CD1c-positive myeloid dendritic cell (primary cell): ENCODE results near the gene LRRC36.
"Not testable (repeated sequence)": the region's sequence is repeated elsewhere in the genome, so short reads cannot be mapped to it uniquely, and the experiment has no call there.

Experiments used
- DNase-seq: peaks from one replicate; pipeline ENCODE4 v3.0.0-alpha.2; 2016; ENCODE audit errors: extremely low spot score

The LRRC36 gene

DNA sequence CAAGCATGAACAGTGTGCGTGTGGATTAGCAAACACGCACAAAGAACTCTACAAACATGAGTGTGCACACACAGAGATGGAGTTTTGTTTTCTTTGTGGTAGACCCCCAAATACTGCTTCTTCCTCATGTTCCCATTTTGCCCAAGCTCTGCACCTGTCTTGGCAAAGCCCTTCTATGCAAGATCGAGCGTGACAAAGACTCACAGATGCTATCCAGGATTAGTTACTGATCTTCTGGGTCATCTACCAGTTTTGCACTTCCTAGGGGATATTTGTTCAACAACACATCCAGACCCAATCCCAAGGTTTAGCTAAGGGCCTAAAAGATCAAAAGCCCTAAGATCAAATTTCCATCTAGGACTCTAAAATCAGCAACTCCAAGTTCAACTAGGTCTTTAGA is 16.0 kb downstream of the LRRC36 start:
- DNase-seq, result no peak

DNA sequence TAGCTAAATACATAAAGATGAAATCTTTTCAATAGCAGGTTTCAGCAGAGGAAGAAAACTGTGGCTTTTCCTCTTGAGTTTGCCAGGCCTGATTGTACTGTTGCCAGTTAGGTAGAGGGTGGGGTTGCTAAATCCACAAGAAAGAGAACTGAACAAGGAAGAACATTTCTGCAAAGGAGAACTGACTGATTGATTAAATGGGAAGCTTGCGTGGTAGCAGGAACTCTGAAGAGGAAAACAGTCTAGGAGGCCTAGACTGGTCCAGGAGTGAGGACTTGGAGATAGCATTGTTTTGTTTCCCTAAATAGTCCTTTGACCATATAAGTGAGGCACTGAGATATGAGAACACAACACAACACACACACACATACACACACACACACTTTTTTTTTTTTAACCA is 18.8 kb downstream of the LRRC36 start:
- DNase-seq, result peak; percentile 25

DNA sequence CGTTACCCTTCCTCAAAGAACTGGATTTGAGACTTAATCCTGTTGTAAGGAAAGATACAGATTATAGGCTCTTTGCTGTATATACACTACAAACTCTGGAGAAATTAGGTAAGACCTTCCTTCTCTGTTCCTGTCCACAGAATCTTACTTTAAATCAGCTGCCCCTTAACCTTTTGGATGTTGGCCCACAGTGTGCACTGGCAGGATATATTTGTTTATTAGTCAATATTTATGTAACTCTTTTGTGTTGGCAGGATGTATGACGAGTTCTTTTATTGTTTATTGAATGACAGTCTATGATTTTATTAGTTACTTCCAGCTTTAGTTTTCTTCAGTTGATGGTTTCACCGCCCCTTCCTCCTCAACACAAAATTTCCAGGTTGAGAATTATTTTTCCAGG is 19.7 kb downstream of the LRRC36 start:
- DNase-seq, result no peak

DNA sequence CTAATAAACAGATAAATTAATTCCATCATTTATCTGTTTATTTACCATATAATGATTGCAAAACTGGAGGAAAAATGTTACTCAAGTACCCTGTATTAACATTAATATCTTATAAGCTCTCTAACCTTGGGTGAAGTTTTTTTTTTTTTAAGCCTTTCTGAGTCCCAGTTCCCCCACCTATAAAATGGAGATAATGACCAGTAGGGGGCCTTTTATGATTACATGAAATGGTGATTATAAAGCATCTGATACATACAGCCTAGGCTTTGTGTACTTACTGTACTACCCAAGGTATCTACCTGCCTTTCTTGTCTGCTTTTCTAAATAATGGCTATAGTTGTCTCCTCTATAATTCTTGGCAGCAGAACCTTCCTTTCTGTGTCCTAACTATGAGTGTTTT is 22.6 kb downstream of the LRRC36 start:
- peak; percentile 53 for DNase-seq

DNA sequence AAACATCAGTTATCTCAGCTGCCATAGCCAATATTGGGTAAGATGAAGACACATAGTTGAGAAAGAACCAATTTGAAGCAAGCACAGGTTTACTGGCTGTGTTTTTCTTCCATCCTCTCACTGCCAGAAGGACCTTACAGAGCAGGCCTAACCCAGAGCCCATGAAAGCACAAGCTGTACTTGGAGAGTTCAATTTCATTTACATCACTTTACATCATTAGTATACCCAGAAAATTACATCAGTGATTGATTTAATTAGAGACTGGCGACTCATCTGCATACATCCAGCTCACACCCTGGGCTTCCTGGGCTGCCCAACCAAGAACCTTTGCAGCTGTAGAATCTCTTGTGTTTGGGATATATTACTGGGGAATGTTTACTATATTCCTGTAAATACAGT is 23.7 kb downstream of the LRRC36 start:
- DNase-seq, result no peak

DNA sequence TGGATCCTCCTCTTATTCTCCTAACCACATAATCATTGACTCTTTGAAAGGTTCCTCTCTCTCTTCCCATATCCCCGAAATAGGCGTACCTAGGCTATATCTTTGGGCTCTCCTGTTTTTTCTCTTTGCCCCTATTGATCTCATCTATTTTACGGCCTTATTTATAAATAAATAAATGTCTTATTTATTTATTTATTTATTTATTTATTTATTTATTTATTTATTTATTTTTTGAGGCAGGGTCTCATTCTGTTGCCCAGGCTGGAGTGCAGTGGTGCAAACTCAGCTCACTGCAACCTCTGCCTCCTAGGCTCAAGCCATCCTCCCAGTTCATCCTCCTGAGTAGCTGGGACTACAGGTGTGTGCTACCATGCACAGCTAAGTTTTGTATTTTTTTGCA is 25.8 kb downstream of the LRRC36 start:
- not testable (repeated sequence) for DNase-seq

DNA sequence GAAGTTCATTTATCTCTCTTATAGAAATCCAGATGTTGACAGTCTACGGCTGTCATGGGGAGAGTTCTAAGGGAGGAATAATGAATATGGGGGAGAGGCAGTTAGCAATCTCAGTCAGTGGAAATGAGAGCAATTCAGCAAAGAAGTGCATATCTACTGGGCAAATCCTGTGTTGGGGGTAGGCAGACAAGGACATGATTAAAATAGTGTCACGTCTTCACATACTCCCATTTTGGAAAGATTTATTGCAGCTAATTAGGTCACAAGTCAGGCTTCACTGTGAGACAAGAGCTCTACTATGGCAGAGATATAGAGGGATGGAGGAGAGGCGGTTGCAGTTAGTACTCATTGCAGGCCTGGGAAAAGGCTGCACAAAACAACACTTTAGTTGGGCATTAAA is 29.8 kb downstream of the LRRC36 start:
- DNase-seq, result no peak

DNA sequence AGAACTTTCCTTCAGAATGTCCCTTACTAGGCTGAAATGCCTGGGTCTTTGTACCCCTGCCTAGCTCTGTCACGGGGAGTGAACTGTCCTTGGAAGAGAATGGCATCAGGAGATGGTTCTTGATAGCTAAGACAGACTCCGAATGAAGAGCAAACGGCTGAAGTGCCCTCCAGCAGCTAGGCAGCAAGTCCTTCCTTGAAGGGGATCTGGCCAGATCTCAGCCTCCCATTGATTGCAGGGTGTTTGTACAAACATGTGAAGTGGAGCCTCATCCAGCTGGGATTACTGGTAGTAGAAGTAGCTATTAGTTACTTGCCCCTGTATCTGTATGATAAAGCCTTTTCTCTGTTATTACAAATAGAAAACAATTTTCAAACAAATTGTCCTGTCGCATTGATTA is 30.9 kb downstream of the LRRC36 start:
- no peak for DNase-seq

DNA sequence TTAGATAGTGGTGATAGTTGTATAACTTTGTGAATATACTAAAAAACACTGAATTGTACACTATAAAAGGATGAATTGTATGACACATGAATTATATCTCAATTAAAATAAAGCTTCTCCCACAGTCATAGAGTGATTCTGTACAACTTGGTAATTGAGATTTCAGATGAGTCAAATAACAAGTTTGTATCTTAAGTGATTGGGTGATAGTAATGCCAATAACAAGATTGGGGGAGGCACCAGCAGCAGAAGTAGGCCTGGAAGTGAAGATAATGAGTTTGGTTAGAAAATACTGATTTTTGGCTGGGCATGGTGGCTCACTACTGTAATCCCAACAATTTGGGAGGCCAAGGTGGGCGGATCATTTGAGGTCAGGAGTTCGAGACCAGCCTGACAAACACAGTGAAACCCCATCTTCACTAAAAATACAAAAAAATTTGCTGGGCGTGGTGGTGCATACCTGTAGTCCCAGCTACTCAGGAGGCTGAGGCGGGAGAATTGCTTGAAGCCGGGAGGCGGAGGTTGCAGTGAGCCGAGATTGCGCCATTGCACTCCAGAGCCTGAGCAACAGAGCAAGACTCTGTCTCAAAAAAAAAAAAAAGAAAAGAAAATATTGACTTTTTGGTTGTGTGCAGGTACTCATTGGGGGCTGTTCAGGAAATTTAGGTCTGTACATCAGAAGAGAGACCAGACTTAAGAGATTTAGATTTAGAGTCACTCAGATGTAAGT is 33.1 kb downstream of the LRRC36 start:
- not testable (repeated sequence) for DNase-seq

DNA sequence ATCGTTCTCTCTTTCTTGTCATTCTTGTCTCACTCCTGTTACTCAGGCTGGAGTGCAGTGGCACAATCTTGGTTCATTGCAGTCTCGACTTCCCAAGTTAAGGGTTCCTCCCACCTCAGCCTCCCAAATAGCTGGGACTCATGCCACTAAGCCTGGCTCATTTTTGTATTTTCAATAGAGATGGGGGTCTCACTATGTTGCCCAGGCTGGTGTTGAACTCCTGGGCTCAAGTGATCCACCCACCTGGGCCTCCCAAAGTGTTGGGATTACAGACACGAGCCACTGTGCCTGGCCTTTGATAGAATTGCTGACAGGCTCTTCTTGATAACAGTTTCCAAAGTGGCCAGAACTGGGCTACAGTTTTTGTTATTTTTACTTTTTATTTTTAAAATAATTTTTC is 34.4 kb downstream of the LRRC36 start:
- DNase-seq, result no peak

DNA sequence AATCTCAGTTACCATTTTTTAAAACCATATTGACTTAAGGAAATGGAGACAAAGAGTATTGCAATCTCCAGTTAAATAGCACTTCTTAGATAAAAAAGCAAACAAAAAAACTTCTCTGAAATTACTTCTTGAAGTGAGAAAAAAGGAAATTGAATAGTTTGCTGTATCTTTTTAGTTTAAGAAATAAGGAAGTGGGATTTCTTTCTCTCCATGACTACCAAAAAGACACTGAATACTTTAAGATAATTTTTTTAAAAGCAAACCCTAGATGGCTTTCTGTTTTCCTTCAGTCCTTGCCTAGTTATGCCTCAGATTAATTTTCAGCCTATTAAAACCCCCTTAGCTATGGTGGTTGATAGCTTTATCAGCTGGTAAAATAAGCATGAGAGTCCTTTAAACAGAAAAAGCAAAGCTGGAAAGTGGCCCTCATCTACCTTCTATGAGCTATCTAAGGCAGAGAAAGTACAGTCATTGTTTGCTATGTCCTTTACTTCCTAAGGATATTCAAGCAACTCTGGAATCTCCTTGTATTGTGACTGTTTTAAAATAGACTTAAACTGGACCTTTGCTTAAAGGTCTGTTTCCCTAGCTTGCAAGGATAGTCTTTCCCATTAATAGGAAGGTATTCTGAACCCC is 38.1 kb downstream of the LRRC36 start:
- DNase-seq, result peak; percentile 67

DNA sequence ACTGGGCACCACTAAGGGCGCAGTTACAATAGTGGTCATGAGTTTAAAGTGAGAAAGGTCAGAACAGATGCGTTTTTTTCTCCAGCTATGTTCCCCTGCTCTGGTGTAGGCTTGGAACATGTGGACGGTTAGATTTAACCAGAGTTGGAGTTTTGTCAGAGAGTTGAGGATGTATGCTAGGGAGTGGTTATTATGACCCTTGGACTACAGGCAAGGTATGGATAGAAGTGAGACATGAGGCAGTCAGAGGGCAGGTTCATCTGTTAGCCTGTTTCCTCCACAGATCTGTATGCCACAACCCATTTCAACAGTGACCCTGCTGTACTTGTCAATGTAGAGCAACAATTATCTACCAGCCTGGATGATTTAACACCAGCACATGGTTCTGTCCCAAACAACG is 44.0 kb downstream of the LRRC36 start:
- no peak for DNase-seq

DNA sequence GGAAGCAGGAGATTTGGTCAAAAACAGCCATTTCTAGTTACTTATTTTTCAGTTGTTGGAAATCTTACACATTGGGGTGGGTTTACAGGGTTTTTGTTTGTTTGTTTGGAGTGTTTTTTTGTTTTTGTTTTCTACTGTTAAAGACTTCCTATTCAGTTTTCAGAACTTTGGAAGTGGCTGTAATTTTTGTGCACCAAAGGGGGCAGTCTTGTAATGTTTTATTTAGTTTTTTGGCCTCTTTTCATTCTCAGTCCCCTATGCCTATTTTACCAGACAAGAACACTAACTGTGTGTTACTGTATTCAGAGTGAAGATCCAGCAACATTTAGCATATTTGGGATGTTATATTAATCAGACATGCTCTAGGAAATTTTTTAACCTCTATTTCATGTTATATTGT is 46.0 kb downstream of the LRRC36 start:
- DNase-seq, result peak; percentile 55

DNA sequence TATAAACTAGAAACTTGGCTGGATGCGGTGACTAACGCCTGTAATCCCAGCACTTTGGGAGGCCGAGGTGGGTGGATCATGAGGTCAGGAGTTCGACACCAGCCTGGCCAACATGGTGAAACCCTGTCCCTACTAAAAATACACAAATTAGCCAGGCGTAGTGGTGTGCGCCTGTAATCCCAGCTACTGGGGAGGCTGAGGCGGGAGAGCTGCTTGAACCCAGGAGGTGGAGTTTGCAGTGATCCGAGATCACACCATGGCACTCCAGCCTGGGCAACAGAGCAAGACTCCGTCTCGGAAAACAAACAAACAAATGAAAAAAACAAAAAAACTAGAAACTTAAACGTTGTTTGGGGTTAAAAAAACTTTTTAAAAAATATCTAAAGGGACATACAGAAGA is 49.4 kb downstream of the LRRC36 start:
- not testable (repeated sequence) for DNase-seq

DNA sequence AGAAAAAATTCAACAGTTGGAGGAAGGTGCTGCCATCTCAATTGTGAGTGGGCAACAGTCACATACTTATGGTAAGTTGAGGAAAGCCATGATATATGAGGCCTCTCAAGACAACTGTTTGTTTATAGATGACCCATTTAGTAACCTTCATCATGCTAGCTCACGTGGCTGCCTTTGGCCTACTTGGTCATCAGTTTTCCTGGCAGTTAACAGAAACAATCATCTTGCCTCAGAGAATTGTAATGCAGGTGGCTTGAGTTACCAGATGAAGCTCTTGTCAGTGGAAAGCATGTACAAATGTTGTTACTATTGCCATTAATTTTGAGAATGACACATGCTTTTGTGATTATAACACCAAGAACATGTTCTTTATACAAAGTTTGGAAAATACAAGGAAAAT is 52.0 kb downstream of the LRRC36 start:
- DNase-seq, result no peak

DNA sequence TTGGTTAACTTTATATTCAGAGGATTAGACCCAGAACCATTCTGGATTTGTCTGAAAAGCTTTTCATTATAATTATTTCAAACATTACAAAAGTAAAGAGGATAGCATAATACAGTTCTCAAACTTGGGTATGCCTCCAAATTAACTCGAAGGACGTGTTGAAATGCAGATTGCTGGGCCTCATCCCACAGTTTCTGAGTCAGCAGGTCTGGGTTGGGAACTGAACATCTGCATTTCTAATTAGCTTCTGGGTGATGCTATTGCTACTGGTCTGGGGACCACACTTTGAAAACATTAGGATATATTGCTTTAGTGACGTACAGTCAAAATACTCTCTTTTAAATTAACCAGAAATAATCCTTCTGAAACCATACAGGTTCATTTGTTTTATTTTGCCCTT is 56.7 kb downstream of the LRRC36 start:
- DNase-seq, result no peak

DNA sequence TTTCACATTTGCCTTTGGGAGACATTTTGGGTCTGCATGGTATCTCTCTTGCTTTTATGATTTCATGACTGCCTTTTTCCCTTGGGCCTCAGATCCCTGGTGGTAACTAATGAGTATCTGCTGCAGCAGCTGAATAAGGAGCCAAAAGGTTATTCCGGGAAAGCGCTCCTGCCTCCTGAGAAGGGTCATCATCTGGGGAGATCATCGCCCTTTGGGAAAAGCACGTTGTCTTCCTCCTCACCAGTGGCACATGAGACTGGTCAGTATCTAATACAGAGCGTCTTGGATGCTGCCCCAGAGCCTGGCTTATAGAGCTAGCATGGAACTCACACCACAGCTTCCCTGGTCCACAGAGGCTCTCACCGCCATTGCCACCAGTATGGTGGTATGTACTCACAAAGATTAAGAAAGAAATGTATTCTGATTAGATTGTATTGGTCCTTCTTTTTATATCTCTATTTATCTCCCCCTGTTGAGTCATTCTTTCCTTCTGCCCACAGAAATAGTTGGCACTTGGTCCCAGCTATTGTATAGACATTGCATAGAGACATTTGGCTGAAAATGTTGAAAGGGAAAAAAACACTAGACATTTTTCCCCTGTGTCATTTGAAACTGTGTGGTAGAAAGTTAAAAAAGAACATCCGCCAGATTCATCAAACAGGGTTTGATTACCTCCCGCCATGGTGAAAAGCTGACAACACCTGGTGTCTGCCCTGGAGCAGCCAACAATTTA is 58.3 kb downstream of the LRRC36 start:
- DNase-seq, result no peak

DNA sequence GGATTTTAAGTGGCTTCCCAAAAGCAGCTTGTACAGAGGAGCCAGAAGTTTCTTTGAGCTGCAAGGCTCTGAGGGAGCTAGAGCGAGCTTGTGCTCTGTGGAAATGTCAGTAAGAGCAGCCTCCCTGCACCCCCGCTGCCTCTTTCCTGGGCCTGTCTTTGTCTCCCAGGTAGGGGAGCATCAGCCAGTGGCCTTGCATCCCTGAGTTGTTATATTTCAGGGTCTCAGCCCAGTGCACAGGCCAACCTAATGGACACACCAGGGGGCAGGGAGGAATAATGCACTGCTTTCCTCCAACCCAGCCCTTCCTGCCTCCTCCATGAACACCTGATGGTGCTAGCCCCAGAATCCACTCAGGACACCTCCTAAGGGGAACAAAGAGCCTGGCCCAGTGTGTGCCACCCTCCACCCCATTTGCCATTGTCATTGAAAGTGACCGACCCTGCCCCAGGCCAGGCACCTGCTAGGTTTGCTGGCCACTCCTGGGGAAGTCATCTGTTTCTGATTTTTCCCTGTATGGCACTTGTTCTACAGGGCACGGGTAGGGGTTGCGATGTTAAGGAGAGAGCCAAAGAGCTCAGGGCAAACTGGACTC is 60.3 kb downstream of the LRRC36 start:
- DNase-seq, result no peak

DNA sequence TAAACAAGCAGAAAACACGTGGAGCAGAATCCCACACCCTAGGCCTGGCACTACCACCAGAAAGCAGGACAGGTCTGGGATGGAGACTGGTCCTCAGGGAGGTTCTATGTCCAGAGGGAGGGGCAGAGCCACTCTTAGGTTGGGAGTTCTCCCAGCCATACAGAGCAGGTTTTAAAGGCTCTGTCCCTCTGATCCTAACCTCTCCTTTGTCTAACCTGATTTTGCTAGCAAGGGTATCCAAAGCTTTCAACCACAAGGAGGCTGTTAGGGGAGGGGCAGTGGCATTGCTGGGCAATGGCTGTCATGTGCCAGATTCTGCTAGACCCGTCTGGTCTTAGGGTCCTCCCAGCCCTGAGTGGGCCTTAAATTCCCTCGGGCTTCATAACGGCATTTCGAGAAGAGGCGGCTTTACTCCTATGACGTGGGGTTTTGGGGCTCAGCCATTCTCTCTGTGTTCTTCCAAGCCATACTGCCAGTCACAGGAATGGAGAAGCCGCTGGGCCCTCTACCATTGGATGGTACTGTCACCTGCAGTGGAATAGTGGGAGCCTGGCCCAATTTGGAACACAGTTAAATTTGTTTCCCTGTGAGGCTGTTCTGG is 61.0 kb downstream of the LRRC36 start:
- DNase-seq, result no peak

DNA sequence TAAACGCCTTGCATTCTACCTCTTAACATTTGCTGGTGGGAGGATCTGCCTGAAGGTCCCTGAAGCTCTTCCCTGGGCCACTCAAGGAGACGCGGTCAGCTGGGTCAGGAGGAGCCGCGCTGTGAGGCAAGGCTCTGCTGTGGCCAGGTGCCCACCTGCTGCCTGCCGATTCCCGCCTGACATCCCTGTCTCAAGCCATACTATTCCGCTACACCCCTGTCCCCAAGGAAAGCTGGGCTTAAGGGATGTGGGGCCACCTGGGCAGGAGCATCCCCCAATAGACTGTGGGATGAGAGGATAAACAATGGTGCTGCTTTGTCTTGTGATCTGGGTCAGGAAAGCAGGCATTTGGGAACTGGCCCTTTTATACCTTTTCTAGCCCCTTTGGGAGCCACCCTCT is 61.6 kb downstream of the LRRC36 start:
- DNase-seq, result no peak

DNA sequence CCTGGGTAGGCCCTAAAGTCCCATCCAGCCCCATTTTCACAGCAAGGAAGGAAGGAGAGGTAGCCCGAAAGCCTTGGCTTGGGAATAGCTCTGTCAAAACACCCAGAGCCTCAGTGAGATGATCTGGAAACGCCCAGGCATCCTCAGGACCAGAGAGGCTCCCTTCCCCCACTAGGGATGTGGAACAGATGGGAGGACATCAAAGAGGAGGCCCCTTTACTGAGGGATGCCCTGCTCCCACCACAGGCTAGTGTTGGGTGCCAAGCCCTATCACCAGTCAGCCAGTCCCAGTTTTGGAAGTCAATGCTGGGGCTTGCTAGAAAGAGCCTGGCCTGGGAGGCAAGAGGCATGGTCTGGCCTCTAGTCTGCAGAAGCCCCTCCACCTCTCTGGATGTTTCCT is 62.0 kb downstream of the LRRC36 start:
- DNase-seq, result no peak
